ENCODE results near the gene FGGY. TPM values are rescaled to one million over a fixed set of nuclear protein-coding genes. Genes with fewer than 3 reads are reported as not detected.
"Not testable (repeated sequence)": the region's sequence is repeated elsewhere in the genome, so short reads cannot be mapped to it uniquely, and the experiment has no call there.

Gene FGGY
- total RNA-seq, 2 donors from 2014 or later: 16.0 to 21.8 TPM

GRCh38 chr1:59605184-59605583, 308.3 kb downstream of the FGGY start:
- Histone ChIP-seq H3K4me1 (no peaks in the 10 kb centered on the region), H3K27me3 (no peaks in the 10 kb centered on the region), H3K9me3 (no peaks in the 10 kb centered on the region), H3K27ac (no peak overlapping the region), H3K36me3 (no peaks in the 10 kb centered on the region), H3K4me3 (no peak overlapping the region)
- no peak for DNase-seq (ENCODE audit: low spot score)
- TF ChIP-seq CTCF (IDR thresholded peaks at IDR 0.05): no peak

GRCh38 chr1:59605761-59606160, 308.9 kb downstream of the FGGY start:
- no peak overlapping the region for H3K27ac ChIP-seq
- H3K9me3 ChIP-seq: no peaks in the 10 kb centered on the region
- DNase-seq (ENCODE audit: low spot score): no peak
- H3K36me3 ChIP-seq: no peaks in the 10 kb centered on the region
- H3K27me3 ChIP-seq: no peaks in the 10 kb centered on the region
- TF ChIP-seq CTCF (IDR thresholded peaks at IDR 0.05): no peak
- no peaks in the 10 kb centered on the region for H3K4me1 ChIP-seq
- H3K4me3 ChIP-seq: no peak overlapping the region

- H3K27ac ChIP-seq: no peak overlapping the region
Observed at GRCh38 chr1:59609245-59609644, 312.4 kb downstream of the FGGY start.

GRCh38 chr1:59610499-59610898, 313.6 kb downstream of the FGGY start:
- not testable (repeated sequence) for H3K27ac ChIP-seq; H3K36me3 ChIP-seq; H3K4me3 ChIP-seq; H3K27me3 ChIP-seq; H3K4me1 ChIP-seq; H3K9me3 ChIP-seq; DNase-seq (ENCODE audit: low spot score)

More at GRCh38 chr1:59609245-59609644, 312.4 kb downstream of the FGGY start:
- DNase-seq (ENCODE audit: low spot score): no peak
- H3K27me3 ChIP-seq: no peaks in the 10 kb centered on the region
- H3K4me3 ChIP-seq: no peak overlapping the region
- H3K36me3 ChIP-seq: no peaks in the 10 kb centered on the region
- no peaks in the 10 kb centered on the region for H3K9me3 ChIP-seq
- TF ChIP-seq CTCF (IDR thresholded peaks at IDR 0.05): no peak
- H3K4me1 ChIP-seq: no peaks in the 10 kb centered on the region

- no peaks in the 10 kb centered on the region for H3K9me3 ChIP-seq
- no peak overlapping the region for H3K27ac ChIP-seq
- no peaks in the 10 kb centered on the region for H3K36me3 ChIP-seq
- H3K4me3 ChIP-seq: no peak overlapping the region
- DNase-seq (ENCODE audit: low spot score): no peak
- TF ChIP-seq CTCF (IDR thresholded peaks at IDR 0.05): no peak
- no peaks in the 10 kb centered on the region for H3K27me3 ChIP-seq
- H3K4me1 ChIP-seq: no peaks in the 10 kb centered on the region
Observed at GRCh38 chr1:59617434-59617833, 320.5 kb downstream of the FGGY start.

- H3K27ac ChIP-seq: no peak overlapping the region
- no peaks in the 10 kb centered on the region for H3K4me1 ChIP-seq
- no peak for DNase-seq (ENCODE audit: low spot score)
- H3K4me3 ChIP-seq: no peak overlapping the region
- H3K36me3 ChIP-seq: no peaks in the 10 kb centered on the region
- H3K27me3 ChIP-seq: no peaks in the 10 kb centered on the region
- no peaks in the 10 kb centered on the region for H3K9me3 ChIP-seq
- no peak for TF ChIP-seq CTCF (IDR thresholded peaks at IDR 0.05)
Observed at GRCh38 chr1:59619557-59619956, 322.7 kb downstream of the FGGY start.
